Smooth muscle cell of the umbilical artery (primary cell): ENCODE data around the gene MTMR6. TPM values are rescaled to one million over a fixed set of nuclear protein-coding genes. Genes with fewer than 3 reads are reported as not detected.

Experiments
- total RNA-seq: library from RNA; depleted of rRNA; stranded (reverse); fragments of >200 nt; gene quantifications from 2 replicates; pipeline ENCODE4 v1.2.3, GENCODE V29; 2014

The MTMR6 gene
- 28.8 and 31.5 TPM in 2 replicates for total RNA-seq

DNA sequence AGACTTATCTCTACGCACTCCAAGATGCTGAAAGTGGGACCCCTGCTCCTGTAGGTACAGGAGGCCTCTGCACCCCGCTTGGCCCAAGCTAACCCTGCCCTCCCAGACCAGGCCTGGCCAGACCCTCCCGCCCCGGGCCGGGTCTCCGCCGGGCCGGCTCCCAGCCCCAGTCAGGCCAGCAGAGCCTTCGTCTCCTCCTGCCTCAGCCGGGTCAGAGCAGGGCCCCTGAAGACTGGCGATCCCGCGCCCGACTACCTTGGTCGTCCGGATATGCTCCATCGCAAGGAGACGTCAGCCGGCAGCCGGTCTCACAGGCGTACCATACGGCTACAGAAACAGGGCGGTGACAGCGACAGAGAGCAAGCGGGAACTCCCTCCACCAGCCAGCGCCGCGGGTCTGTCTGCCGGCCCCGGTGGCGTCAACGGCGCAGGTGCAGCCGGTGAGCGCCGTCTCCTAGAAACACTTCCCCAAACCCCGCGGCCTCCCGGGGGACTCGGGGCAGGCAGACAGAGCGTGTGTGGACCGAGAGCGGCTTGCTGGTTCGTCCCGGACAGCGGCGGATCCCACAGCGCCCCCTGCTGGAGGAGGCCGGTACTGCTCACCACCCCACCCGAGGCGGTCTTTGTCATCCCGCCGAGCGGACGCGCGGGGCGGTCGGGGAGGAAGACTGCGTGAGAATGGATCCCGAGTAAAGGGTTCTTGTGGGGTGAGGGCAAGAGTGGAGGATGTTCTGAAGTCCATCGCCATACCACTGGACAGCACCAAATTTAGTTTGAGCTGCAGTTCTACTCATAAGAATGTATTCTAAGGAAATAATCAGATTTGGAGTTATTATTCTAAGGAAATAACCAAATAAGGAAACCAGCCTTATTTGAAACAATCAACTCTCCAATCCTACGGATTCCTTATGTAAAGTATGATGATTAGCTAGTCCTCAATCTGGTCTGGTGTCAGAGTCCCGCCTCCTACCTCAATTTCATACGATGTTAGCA lies at the start of gene MTMR6:
Gene MTMR6 (minus strand): TSS at position 520 of the 993 bp plus-strand sequence. CDS start 241 bp downstream, at position 279.

DNA sequence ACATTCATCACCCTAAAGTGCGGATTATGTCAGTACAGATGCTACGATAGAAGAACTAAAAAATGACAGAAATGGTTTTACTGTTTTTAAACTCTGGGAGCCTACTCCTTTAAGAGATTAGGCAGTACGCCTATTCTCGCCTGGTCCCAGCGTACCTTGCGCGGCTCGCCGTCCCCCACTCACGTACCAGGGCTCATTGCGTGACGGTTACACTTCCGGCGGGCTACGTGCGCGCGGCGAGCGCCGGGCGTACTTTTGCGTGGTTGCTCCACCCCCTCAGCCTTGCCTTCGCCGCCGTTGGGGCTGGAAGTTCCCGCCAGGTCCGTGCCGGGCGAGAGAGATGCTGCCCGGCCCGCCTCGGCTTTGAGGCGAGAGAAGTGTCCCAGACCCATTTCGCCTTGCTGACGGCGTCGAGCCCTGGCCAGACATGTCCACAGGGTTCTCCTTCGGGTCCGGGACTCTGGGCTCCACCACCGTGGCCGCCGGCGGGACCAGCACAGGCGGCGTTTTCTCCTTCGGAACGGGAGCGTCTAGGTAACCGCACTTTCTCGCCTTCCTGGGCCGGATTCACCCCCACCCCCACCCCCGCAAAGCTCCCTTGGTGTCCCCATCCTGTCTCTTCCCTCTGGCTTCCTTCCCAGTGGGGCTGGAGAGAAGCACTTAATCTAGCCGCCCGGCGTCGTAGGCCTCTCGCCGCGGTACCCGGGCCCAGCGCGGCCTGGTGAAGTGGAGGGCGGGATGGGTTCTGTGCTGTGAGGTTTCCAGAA lies 14.2 kb upstream of the MTMR6 start, which contains the start of gene NUP58:
Gene NUP58 (plus strand): TSS at position 279 of the 767 bp plus-strand sequence. CDS start 149 bp downstream, at position 428.

Other genes with a start within 250 kb of the MTMR6 start
- gene PABPC3, start 191.4 kb downstream of the MTMR6 start, total RNA-seq, result under 0.01 and 0.32 TPM in 2 replicates
- not detected in 2 replicates for gene AMER2, start 115.2 kb downstream of the MTMR6 start, total RNA-seq
- gene NUP58, start 14.1 kb upstream of the MTMR6 start, total RNA-seq, result 64.7 and 105 TPM in 2 replicates
- gene ATP8A2, start 84.5 kb upstream of the MTMR6 start, total RNA-seq, result under 0.01 and 0.05 TPM in 2 replicates